Activated naive CD8-positive, alpha-beta T cell treated with anti-CD3 and anti-CD28 coated beads, Interleukin-2, amount 50 U/mL, for 24 hours (primary cell): ENCODE results near the gene ZFP57.
"Not testable (repeated sequence)": the region's sequence is repeated elsewhere in the genome, so short reads cannot be mapped to it uniquely, and the experiment has no call there.

ENCODE experiments used
- ATAC-seq: fragments of 150-1000 bp; cut with Tn5 transposase; one replicate; pipeline ENCODE4 v1.10.0; 2021
- DNase-seq: peaks from one replicate; pipeline ENCODE4 v3.0.0; 2021
- H3K27ac Mint-ChIP-seq: one replicate; pipeline ENCODE4 v1.8.0; 2021; ENCODE audit warnings: mild to moderate bottlenecking, mixed read lengths
- H3K27me3 Mint-ChIP-seq: one replicate; pipeline ENCODE4 v1.8.0; 2021; ENCODE audit warnings: mixed read lengths
- H3K36me3 Mint-ChIP-seq: one replicate; pipeline ENCODE4 v1.8.0; 2021; ENCODE audit warnings: low read depth, mixed read lengths
- H3K4me1 Mint-ChIP-seq: one replicate; pipeline ENCODE4 v1.8.0; 2021; ENCODE audit warnings: mixed read lengths
- H3K4me3 Mint-ChIP-seq: one replicate; pipeline ENCODE4 v1.8.0; 2021; ENCODE audit warnings: mild to moderate bottlenecking, moderate library complexity, mixed read lengths
- H3K9me3 Mint-ChIP-seq: one replicate; pipeline ENCODE4 v1.8.0; 2021; ENCODE audit warnings: mixed read lengths

Gene ZFP57

DNA sequence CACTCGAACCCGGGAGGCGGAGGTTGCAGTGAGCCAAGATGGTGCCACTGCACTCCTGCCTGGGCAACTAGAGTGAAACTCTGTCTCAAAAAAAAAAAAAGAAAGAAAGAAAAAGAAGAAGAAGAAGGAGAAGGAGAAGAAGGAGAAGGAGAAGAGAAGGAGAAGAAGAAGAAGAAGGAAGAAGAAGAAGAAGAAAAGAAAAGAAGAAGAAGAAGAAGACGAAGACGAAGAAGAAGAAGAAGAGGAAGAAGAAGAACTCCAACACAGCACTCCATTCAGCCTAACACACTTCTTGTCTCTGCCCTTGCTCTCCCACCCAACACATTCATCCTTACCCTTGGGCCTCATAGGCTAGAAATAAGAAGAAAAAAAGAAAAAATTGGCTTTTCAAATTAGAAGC lies 6.9 kb downstream of the ZFP57 start:
- DNase-seq (no peak), ATAC-seq (no peak)
- no peaks in the 10 kb centered on the region for H3K9me3 Mint-ChIP-seq
- no peaks in the 10 kb centered on the region for H3K4me1 Mint-ChIP-seq
- H3K27ac Mint-ChIP-seq = no peak overlapping the region
- no peaks in the 10 kb centered on the region for H3K36me3 Mint-ChIP-seq
- no peak overlapping the region for H3K4me3 Mint-ChIP-seq
- H3K27me3 Mint-ChIP-seq = peaks cover 10% of the 10 kb centered on the region

DNA sequence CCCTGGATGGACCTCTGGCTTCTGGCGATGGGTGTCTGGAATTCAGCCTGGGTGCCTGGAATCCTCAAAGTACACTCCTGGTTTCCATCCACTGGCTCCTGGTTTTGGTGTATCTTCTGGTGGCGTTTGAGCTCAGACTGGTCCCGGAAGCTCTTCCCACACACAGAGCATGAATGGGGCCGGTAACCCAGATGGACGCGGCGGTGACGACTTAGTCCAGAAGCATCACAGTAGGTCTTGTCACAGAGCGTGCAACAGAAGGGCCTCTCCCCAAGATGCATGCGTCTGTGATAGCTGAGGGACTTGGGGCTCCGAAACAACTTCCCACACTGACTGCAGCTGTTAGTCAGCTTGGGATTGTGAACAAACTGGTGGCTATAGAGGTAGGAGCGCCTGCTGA lies 7.8 kb downstream of the ZFP57 start:
- Mint-ChIP-seq H3K27ac (no peak overlapping the region), H3K27me3 (peaks cover 11% of the 10 kb centered on the region), H3K36me3 (no peaks in the 10 kb centered on the region), H3K4me1 (no peaks in the 10 kb centered on the region), H3K9me3 (no peaks in the 10 kb centered on the region), H3K4me3 (no peak overlapping the region)
- DNase-seq = no peak
- no peak for ATAC-seq

- H3K36me3 Mint-ChIP-seq, H3K27ac Mint-ChIP-seq, H3K4me1 Mint-ChIP-seq, DNase-seq, ATAC-seq, H3K4me3 Mint-ChIP-seq, H3K9me3 Mint-ChIP-seq: not testable (repeated sequence)
- peaks cover 13% of the 10 kb centered on the region for H3K27me3 Mint-ChIP-seq
Measured at GRCh38 chr6:29672116-29672515, 8.8 kb downstream of the ZFP57 start.

GRCh38 chr6:29671026-29671425 lies 9.9 kb downstream of the ZFP57 start:
- ATAC-seq = no peak
- H3K27ac Mint-ChIP-seq = no peak overlapping the region
- peaks cover 13% of the 10 kb centered on the region for H3K27me3 Mint-ChIP-seq

GRCh38 chr6:29667158-29667557 lies 13.8 kb downstream of the ZFP57 start:
- no peak overlapping the region for H3K27ac Mint-ChIP-seq
- no peaks in the 10 kb centered on the region for H3K36me3 Mint-ChIP-seq
- no peaks in the 10 kb centered on the region for H3K9me3 Mint-ChIP-seq
- ATAC-seq = no peak
- no peak for DNase-seq
- H3K4me3 Mint-ChIP-seq = no peak overlapping the region
- H3K4me1 Mint-ChIP-seq = no peaks in the 10 kb centered on the region
- H3K27me3 Mint-ChIP-seq = peaks cover 24% of the 10 kb centered on the region

More at GRCh38 chr6:29671026-29671425, 9.9 kb downstream of the ZFP57 start:
- no peaks in the 10 kb centered on the region for H3K36me3 Mint-ChIP-seq
- no peak for DNase-seq
- H3K9me3 Mint-ChIP-seq = no peaks in the 10 kb centered on the region
- H3K4me1 Mint-ChIP-seq = no peaks in the 10 kb centered on the region
- no peak overlapping the region for H3K4me3 Mint-ChIP-seq

DNA sequence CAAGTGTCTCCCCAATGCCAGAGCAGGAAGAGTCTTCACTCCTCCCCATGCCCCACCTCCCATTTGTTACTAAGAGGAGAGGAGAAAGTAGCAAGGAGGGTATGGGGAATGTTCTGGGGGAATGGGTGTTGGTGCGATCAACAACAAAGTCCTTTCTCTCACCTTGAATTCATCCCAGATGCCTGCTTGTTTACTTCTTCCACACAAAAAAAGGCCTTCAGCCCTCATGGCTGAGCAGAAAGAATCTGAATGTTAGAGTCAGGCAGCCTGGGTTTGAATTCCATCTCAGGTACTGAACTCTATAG lies 14.2 kb downstream of the ZFP57 start:
- H3K27me3 Mint-ChIP-seq = peaks cover 28% of the 10 kb centered on the region
- DNase-seq (no peak), ATAC-seq (no peak)
- no peak overlapping the region for H3K4me3 Mint-ChIP-seq
- no peaks in the 10 kb centered on the region for H3K36me3 Mint-ChIP-seq
- no peaks in the 10 kb centered on the region for H3K9me3 Mint-ChIP-seq
- H3K4me1 Mint-ChIP-seq = no peaks in the 10 kb centered on the region
- no peak overlapping the region for H3K27ac Mint-ChIP-seq

DNA sequence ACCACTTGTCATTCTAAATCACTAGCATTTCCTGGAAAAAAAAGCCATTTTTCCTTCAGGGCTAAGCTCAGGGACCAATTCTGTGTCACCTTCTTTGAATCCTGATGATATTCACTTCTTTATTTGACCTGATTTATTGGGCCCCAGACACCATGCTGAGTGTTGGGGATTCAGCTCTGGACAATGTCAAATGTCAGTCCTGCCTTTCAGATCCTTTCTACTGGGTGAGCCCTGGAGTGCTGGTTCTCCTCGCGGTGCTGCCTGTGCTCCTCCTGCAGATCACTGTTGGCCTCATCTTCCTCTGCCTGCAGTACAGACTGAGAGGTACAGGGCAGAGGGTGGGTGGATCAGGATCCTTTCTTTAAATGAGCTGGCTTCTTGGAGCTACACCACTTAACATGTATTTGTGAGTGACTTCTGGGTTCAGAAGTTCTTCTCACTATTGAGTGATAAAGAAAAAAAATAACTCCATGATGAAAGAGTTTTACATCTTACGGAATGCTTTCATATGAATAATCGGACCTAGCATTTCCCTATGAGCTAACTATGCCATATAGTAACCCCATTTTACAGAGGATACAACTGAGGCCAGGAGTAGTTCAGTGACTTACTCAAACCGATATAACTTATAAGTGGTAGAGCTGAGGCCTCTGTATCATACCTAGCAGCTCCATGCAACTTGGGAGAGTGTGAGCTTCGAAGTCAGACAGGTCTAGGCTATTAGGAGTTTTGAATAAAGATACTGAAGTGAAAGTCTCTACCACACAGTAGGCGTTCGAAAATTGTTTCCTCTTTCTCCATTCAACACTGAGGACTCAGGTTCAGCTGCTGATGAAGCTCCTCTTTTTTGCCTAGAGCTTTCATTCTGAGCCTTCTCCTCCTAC lies 14.8 kb downstream of the ZFP57 start:
- H3K36me3 Mint-ChIP-seq = no peaks in the 10 kb centered on the region
- H3K9me3 Mint-ChIP-seq = no peaks in the 10 kb centered on the region
- peaks cover 33% of the 10 kb centered on the region for H3K27me3 Mint-ChIP-seq
- no peak for DNase-seq
- no peak for ATAC-seq
- H3K4me1 Mint-ChIP-seq = no peaks in the 10 kb centered on the region
- H3K4me3 Mint-ChIP-seq = no peak overlapping the region
- no peak overlapping the region for H3K27ac Mint-ChIP-seq

DNA sequence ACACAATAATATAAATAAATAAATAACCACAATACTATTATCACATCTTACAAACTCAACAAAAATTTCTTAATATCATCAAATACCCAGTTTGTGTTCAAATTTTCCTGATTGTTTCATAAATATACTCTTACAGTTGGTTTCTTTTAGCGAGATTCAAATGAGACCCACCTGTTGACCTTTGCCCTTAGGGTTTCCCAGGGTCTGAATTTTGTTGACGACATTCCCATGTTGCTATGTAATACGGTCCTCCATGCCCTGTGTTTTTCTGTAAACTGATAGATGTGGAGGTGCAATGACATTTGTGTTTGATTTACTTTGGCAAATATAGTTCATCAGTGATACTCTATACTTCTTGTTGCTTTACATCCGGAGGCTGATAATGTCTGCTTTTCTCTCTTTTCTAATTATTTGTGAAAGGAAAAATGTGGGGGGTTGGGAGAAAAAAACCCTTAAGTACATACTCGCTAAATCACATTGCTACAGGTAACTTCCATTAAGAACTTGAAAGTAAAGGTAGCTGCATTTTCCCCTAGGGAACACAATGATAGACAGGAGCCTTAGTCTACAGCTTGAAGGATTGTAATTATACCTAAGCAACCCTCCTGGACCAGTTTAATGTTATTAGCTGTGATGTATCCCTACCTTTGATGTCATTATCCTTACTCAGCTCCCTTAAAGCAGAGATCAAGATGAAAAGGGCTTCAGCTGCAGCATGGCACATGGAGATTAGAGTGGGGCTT lies 17.5 kb downstream of the ZFP57 start:
- Mint-ChIP-seq H3K9me3 (no peaks in the 10 kb centered on the region), H3K27ac (no peak overlapping the region), H3K27me3 (peaks cover 36% of the 10 kb centered on the region), H3K36me3 (no peaks in the 10 kb centered on the region), H3K4me1 (no peaks in the 10 kb centered on the region), H3K4me3 (no peak overlapping the region)
- DNase-seq = no peak
- no peak for ATAC-seq

- not testable (repeated sequence) for DNase-seq, ATAC-seq, H3K36me3 Mint-ChIP-seq, H3K4me3 Mint-ChIP-seq, H3K4me1 Mint-ChIP-seq, H3K27ac Mint-ChIP-seq, H3K9me3 Mint-ChIP-seq
- peaks cover 42% of the 10 kb centered on the region for H3K27me3 Mint-ChIP-seq
Measured at GRCh38 chr6:29661502-29662141, 19.3 kb downstream of the ZFP57 start.

DNA sequence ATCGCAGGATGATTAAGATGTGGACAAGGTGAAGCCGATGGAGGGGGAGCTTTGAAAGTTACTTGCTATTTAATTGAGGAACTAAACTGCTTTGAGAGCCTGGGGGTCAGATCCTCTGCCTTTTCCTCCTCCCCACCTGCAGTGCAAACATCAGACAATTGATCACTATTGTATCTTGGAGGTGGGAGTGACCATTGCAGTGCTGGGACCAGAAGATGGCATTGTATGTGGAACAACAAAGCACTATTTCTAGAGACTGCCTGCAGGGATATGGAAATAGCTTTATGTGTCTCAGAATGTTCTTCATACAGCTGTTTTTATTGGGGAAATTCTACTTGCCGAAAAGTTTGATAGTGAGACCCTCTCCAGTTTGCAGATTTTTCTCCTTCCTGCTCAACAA lies 19.9 kb downstream of the ZFP57 start:
- Mint-ChIP-seq H3K27ac (no peak overlapping the region), H3K36me3 (no peaks in the 10 kb centered on the region), H3K9me3 (no peaks in the 10 kb centered on the region), H3K4me3 (no peak overlapping the region), H3K27me3 (peaks cover 45% of the 10 kb centered on the region), H3K4me1 (no peaks in the 10 kb centered on the region)
- ATAC-seq = no peak
- no peak for DNase-seq

GRCh38 chr6:29656798-29657197 lies 24.2 kb downstream of the ZFP57 start, which contains the start of gene MOG:
TSS of gene MOG (plus strand) at chr6:29657092. CDS start at chr6:29657210, 118 bp downstream.
- Mint-ChIP-seq H3K27ac (no peak within 1 kb of the TSS), H3K9me3 (no peaks in the 10 kb centered on the region), H3K4me3 (no peak within 1 kb of the TSS), H3K27me3 (peaks cover 35% of the 10 kb centered on the region), H3K4me1 (peaks cover 1% of the 10 kb centered on the region), H3K36me3 (no peaks in the 10 kb centered on the region)
- ATAC-seq (no peak), DNase-seq (no peak)

DNA sequence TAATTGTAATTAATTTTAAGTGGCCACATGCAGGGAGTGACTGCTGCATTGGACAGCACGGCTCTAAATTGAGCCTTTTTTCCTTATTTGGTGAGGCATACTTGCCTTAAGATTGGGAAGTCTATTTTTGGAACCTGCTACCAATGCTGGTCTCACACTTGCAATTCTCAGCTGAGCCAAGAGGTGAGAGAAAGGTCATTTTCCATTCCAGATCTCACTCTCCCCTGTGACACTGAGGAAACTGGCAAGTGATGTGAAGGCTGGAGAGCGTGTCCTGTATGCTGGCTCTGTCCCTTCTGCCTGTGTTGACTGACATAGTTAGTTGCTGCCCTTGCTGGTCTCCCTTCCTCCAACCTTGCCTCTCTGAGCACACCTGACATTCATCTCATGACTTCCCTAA lies 24.8 kb downstream of the ZFP57 start:
- Mint-ChIP-seq H3K27ac (no peak overlapping the region), H3K9me3 (no peaks in the 10 kb centered on the region)

GRCh38 chr6:29655658-29656057 lies 25.3 kb downstream of the ZFP57 start:
- no peaks in the 10 kb centered on the region for H3K36me3 Mint-ChIP-seq
- H3K4me1 Mint-ChIP-seq = peaks cover 5% of the 10 kb centered on the region
- H3K27me3 Mint-ChIP-seq = peaks cover 23% of the 10 kb centered on the region
- H3K27ac Mint-ChIP-seq = no peak overlapping the region
- no peak overlapping the region for H3K4me3 Mint-ChIP-seq
- ATAC-seq (no peak), DNase-seq (no peak)
- H3K9me3 Mint-ChIP-seq = no peaks in the 10 kb centered on the region

More for the DNA sequence above, 24.8 kb downstream of the ZFP57 start:
- Mint-ChIP-seq H3K4me1 (peaks cover 5% of the 10 kb centered on the region), H3K27me3 (peaks cover 28% of the 10 kb centered on the region), H3K36me3 (no peaks in the 10 kb centered on the region), H3K4me3 (no peak overlapping the region)
- ATAC-seq (no peak), DNase-seq (no peak)

DNA sequence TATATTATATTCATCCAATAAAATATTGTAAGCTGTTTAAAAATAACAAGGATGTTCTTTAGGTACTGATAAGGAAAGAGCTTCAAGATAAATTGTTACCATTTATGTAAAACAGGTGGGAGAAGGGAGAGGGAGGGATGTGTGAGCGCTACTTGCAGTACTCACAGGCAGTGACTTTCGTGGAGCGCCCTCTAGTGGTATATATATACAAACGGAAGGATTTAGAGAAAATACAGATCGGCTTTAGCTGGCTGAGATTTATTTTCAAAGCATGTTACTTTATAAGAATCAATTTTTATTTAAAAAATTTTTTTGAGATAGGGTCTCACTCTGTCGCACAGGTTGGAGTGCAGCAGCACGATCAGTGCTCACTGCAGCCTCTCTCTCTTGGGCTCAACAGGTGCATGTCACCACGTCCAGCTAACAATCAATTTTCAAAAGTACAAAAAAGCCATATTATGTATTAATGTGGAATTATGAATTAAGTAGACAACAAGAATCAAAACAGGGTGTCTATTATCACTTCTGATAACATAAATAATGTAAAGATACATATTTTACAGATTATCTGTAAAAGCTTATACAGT lies 27.4 kb downstream of the ZFP57 start:
- H3K36me3 Mint-ChIP-seq = no peaks in the 10 kb centered on the region

More for the DNA sequence above, 27.4 kb downstream of the ZFP57 start:
- no peaks in the 10 kb centered on the region for H3K9me3 Mint-ChIP-seq
- DNase-seq (peak; percentile 20), ATAC-seq (no peak)
- peaks cover 19% of the 10 kb centered on the region for H3K27me3 Mint-ChIP-seq
- H3K27ac Mint-ChIP-seq = no peak overlapping the region
- H3K4me1 Mint-ChIP-seq = peaks cover 16% of the 10 kb centered on the region
- H3K4me3 Mint-ChIP-seq = no peak overlapping the region
